Measurements from ENCODE around the gene FEZ2.

DNA sequence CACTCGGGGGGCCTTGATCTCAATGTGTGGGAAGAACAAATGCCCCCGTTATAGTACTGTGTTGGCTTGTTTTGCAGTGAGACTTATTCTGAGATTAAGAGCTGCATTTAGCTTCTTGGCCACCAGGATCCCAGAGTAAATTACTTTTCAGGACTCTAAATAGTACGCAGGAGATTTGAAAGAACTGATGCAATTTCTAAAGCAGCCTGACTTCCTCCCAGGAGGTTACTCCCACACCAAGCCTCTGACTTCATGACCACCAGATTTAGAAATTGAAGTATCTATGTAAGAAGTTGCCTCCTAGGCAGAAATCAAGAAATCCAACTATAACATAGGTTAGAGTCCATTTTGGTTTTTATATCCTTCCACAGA is 67.0 kb downstream of the FEZ2 start:
- TF ChIP-seq CTCF (IDR thresholded peaks at IDR 0.05) (no peak), POLR2A (IDR thresholded peaks at IDR 0.05) (no peak)

All from adrenal gland (tissue), 5 donors.